Umbilical cord (tissue), 2 donors: ENCODE data around the gene LRRC49. TPM values are rescaled to one million over a fixed set of nuclear protein-coding genes. Genes with fewer than 3 reads are reported as not detected.
"Not testable (repeated sequence)": the region's sequence is repeated elsewhere in the genome, so short reads cannot be mapped to it uniquely, and the experiment has no call there.

ENCODE experiments used
- DNase-seq: peaks from one replicate; pipeline ENCODE4 v3.0.0-alpha.2; 2015; ENCODE audit warnings: low spot score
- total RNA-seq: library from RNA; depleted of rRNA; stranded (reverse); fragments of >200 nt; gene quantifications from one replicate; pipeline ENCODE4 v1.2.3, GENCODE V29; 2014; ENCODE audit warnings: low replicate concordance; ENCODE audit not compliant: insufficient read depth

The LRRC49 gene, protein sequence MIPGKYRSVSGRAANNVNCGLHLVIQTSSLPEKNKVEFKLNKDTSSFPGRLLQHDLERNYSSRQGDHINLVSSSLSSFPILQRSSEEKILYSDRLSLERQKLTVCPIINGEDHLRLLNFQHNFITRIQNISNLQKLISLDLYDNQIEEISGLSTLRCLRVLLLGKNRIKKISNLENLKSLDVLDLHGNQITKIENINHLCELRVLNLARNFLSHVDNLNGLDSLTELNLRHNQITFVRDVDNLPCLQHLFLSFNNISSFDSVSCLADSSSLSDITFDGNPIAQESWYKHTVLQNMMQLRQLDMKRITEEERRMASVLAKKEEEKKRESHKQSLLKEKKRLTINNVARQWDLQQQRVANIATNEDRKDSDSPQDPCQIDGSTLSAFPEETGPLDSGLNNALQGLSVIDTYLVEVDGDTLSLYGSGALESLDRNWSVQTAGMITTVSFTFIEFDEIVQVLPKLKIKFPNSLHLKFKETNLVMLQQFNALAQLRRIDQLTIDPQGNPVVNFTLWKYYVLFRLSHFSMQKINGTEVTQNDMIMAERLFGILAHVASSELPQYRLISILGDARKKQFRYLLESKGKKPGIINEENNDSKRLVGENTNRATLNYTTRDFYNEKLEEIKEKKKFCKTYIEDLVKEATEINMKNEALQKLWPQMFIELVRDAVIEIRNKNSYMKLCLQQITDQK
- total RNA-seq = 28.9 TPM

DNA sequence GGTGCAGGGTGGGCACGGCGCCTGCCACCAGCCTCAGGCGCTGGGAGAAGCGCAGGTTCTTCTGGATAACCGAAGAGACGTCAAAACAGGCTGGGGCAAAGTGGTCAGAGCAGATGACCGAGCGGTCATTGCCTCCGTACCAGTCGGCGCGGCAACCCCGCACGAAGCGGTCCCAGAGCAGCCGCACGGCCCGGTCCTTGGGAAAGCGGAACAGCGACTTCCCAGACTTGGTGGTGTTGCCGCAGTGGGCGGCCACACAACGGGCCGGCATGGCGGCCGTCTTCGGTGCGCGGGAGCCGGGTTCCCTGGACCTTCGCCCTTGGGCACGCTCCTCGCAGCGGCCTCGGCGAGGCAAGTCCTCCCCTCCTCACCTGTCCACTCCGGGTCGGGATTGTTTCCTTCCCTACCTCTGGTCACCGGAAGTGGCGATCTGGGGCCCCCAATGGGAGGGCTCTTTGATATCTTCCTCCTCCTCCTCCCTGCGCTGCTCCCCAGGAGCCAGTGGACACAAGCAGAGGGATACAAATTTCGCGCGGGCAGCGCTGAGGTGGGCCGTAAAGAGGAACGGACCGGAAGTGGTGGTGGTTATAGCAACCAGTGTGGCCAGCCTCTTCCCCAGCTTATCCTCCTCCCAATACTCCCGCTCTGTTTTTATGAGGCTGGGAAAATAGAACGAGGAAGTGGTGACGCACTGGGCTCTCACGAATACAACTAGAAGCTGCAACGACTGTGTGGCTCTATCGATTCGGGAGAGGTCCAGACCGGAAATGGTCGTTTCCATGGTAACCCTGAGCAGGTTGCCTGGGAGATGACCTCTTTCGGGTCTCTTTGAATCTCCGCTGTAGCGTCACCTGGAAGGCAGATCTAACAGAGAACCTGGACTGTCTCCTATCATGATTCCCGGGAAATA, at the start of gene LRRC49, which contains the start of gene THAP10:
Gene LRRC49 (plus strand): TSS at position 825 of the 910 bp plus-strand sequence. CDS start 69 bp downstream, at position 894.
Gene THAP10 (minus strand): TSS at position 432 of the 910 bp plus-strand sequence. CDS start 161 bp downstream, at position 271.
- DNase-seq = peak; percentile 97

DNA sequence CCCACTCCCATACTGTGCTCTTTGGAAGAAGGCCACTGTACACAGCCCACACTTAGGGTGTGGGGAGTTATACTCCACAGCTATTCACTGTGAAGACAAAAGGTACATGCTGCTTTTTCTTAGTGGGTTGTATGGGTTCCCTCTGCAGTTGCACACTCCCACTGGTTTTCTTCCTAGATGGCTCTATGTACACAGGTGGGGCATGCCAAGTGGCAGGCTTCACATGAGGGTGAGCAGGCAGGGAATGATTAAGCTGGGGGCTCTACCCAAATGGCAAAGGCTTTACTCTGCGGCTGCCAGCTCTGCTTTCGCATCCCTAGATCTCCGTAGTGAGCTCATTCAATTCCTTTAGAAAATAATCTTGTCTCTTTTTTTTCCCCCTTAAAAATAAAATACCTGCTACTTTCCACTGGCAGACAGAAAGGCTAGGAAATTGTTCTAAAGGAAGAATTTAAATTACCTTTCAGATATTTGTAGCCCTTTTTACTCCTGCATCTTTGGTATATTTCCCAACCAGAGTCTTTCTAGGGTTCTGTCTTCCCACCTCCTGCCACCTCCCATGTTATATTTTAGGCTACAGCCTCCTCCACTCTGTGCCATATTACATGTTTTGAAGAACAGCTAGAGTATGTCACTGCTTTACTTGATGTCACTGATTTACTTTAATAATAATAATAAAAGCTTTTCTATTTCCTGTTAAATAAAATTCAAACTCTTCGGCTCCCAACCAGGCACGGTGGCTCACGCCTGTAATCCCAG, 46.8 kb upstream of the LRRC49 start:
- DNase-seq = no peak

DNA sequence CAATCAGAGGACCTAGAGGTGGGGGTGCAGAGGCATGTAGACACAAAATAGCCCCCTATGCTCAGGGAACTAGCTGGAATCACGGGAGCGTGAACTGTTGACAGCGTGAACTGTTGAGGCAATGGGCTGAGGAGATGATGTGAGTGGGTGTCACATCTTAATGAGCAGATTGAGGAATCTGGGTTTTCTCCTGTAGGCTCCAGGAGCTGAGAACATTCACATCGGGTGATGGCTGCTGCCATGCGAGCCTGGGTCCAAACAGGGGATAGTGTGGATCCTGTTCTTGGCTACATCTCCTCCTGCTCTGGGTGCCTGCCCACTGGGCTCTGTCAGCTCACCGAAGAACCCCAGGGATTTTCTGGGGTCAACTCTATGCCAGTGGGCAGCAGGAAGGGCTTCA, 40.7 kb upstream of the LRRC49 start:
- DNase-seq = no peak

DNA sequence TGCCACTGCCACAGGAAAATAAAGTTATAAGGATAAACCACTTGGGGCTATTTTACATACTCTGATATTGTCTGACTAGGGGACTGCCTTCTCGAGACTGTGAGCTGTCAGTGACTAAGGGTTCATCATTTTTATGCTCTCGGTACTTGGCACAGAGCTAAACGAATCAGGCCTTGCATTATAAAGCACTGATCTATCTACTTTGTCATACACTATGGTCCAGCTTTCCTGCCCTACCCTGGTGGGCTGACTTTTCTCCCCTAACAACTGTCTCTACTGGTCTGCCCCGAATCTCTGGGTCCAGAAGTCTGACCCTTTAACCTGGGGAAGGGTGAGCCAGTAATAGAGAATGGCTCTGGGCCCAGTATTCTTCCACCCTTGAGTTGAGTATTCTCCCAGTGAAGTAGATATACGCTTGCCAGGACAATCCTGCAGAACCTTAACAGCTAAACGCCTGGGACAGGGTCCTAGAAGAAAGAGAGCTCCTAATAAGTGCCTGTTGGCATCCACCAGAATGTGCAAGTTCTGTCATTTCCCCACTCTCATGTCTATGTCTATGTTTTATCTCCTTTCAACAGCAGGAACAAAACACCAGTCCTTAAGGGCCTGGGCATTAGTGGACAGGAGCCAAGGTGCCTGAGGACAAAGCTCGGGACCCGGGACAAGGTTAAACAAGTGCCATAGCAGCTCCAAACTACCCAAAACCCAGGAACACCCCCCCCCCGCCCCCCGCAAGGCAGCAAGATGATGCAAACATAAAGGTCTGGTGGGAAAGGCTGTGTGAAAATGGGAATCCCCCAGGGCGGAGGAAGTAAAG, 39.9 kb upstream of the LRRC49 start:
- no peak for DNase-seq

DNA sequence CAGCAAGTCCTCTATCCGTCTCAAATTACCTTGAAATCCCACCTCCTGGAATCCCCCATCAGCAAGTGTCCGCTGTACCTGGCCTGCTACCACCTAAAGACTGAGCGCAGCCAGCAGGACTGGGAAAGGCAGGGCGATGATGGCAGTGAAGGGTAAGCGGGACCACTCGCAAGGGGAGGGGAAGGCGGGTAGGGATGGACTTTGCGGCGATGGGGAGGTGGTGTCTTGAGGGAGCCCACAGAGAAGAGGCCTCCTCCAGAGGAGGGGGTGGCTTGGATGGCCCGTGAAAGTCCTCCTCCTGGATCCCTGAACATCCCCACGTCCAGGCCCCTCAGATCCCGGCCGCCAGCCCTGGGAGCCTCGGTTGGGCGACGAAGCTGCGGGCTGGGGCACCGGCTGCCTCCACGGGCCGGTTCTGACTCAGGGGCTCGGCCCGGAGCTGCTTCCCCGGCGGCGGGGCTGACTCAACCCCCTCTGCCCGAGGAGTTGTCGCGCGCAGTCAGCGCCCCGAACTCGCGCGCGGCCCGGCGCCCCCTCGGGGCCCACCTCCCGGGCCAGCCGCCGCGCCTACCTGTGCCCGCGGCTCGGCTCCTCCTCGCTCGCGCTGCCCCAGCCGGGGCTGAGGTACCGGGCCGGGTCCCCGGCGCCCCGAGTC, 39.2 kb upstream of the LRRC49 start:
- DNase-seq = peak; percentile 54

DNA sequence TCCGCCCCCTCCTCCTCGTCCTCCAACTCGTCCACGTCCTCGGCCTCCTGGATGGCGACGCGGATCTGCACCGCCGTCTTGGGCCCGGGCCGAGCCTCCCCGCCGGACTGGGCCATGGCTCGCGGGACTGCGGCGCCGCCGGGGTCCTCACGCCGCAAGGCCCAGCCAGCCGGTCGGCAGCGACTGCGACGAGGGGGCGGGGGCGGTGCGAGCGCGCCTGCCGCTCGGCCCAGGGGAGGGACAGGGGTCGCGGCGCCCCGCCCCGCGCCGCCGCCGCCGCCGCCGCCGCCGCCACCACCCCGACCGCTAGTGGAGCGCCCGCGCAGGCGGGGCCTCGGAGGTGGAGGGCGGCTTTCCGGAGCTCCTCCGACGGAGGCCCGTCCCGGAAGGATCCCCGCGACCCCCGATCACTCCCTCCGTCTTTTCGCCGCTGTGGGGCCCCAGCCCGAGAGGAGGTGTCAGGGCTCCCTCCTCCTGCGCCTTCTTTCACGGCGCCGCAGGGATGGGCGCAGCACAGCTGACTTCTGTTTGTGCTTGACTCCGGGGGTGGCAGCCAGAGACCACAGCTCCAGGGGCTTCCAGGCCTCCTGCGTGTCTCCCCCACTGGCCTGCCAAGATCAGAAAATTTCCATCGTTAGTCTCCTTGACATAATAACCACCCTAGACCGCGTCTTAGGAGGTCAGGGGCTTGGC, 38.5 kb upstream of the LRRC49 start, which contains the start of gene LARP6:
Gene LARP6 (minus strand): TSS at position 185 of the 693 bp plus-strand sequence. CDS start 69 bp downstream, at position 116.
- DNase-seq = peak; percentile 64

DNA sequence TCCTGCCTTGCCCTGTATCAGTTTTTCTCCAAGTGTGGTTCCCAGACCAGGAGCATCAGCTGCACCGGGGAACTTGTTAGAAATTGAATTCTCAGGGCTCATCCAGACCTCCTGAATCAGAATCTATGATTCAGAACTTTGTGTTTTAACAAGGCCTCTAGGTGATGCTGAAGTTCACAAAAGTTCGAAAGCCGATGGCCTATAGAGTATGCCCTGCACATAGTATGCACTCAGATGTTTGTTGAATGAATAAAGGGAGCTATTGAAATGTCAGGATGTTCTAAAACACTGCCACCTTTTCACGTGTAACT, 38.0 kb upstream of the LRRC49 start:
- DNase-seq = peak; percentile 45

DNA sequence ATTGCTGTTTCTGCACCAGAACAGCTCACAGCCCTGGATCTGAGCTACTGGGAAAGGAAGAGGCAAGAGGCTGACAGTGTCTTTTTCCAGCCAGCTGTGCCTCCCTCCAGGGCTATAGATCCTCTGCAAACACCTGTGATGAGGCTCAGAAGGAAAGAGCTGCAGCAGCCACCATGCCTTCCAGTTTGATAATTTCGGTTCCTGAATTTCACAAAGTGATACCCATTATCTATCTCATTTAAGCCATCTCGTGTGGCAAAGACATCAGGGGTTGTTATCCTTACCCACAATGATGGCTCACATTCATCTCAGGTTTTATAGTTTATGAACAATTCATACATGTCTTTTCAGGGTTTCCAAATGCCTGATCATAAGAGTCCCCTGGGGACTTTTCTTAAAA, 36.9 kb upstream of the LRRC49 start:
- no peak for DNase-seq

DNA sequence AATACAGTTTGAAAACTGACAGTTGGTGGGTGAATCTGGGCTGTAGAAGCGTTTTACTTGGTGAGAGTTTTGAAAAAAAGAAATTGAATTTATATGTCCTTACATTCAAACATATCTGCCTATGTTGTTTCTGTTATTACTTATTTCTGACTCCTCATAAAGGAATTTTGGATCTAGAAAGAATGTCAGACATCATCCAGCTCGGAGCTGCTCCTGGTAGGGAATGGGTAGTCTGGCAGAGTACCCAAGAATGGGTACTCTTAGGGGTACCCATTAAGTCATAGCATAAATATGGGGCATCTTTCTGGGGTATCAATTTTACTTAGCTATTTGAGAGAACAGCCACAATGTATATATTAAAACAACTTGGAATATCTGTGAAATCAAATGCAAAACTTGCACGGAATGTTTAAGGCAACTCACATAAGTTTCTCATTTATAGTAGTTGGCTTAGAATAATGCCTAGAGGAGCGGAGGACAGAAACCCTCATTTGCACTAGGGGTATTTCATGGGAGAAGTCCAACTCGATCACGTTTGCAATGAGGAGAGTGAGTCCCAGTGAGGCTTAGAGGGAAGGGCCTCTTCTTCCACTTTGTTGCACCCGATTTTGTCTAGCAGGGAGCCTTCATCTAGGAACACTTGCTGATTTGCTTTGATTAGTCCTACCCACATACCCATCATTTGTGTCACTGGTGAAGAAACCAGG, 36.3 kb upstream of the LRRC49 start:
- peak; percentile 35 for DNase-seq

DNA sequence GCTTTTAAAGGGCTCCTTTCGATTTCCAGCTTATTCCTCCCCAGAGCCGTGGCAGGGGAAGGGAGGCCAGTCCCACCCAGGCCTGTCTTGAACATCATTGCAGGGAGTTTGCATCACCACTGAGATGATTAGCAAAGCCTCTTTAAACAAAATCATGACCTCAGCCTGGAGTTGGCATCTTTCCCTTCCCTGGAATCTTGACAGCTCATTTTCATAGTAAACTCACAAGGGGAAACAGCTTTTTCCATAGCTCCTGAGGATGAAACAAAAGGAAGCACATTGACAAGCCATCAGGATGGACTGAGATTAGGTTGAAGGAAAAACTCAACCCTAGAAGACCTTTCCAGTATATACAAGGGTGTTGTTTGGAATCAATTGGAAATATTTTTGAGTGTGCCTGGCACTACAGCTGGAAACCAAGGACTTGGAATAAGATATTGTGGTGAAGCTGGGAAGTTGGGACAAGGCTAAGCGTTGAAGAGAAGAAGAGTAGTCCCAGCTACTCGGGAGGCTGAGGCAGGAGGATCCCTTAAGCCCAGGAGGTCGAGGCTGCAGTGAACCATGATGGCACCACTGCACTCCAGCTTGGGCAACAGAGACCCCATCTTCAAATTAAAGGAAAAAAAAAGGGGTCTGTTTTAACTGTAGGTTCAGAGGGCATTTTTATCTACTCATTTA, 35.6 kb upstream of the LRRC49 start:
- peak; percentile 93 for DNase-seq

DNA sequence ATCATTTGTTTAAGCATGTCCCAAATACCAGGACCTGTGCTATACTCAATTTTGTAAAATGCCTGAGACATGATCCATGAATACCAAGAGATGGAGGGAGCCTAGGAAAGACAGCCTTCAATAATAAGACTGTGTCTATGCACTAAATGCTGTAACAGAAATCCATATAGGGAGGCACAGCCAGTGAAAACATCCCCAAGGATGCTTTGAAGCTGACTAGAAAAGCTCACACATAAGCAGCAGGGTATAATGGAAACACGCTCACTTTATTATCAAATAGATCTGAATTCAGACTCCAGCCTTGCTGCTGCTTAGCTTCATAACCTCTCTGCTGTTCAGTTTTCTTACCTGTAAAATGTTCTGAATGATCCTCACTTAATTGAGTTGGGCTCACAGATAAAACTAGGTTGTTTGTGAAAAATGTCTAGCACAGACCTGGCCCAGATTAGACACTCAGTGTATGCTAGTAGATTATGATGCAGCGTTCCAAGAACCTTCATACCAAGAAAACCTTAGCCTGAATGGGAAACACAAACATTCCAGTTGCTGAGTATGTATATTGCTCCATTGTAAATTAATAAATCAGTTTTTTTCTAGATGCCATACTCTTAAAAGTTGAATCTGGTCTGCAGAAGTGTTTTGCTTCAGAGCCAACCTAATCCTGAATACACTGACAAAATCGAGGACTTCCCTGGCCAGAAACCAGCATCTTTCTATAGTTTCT, 34.9 kb upstream of the LRRC49 start:
- DNase-seq = peak; percentile 40

DNA sequence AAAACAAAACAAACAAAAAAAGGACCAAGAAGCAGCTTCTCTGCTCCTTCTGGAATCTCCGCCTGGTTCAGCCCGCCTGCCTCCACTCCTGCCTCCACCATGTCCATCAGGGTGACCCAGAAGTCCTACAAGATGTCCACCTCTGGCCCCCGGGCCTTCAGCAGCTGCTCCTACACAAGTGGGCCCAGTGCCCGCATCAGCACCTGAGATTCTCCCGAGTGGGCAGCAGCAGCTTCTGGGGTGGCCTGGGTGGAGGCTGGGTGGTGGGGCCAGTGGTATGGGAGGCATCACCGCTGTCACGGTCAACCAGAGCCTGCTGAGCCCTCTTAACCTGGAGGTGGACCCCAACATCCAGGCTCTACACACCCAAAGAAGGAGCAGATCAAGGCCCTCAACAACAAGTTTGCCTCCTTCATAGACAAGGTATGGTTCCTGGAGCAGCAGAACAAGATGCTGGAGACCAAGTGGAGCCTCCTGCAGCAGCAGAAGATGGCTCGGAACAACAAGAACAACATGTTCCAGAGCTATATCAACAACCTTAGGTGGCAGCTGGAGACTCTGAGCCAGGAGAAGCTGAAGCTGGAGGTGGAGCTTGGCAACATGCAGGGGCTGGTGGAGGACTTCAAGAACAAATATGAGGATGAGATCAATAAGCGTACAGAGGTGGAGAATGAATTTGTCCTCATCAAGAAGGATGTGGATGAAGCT, 33.9 kb upstream of the LRRC49 start:
- not testable (repeated sequence) for DNase-seq

DNA sequence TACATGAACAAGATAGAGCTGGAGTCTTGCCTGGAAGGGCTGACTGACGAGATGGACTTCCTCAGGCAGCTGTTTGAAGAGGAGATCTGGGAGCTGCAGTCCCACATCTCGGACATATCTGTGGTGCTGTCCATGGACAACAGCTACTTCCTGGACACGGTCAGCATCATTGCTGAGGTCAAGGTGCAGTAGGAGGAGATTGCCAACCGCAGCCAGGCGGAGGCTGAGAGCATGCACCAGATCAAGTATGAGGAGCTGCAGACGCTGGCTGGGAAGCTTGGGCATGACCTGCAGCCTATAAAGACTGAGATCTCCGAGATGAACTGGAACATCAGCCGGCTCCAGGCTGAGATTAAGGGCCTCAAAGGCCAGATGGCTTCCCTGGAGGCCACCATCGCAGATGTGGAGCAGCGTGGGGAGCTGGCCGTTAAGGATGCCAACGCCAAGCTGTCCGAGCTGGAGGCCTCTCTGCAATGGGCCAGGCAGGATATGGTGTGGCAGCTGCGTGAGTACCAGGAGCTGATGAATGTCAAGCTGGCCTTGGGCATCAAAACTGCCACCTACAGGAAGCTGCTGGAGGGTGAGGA, 33.2 kb upstream of the LRRC49 start:
- no peak for DNase-seq

DNA sequence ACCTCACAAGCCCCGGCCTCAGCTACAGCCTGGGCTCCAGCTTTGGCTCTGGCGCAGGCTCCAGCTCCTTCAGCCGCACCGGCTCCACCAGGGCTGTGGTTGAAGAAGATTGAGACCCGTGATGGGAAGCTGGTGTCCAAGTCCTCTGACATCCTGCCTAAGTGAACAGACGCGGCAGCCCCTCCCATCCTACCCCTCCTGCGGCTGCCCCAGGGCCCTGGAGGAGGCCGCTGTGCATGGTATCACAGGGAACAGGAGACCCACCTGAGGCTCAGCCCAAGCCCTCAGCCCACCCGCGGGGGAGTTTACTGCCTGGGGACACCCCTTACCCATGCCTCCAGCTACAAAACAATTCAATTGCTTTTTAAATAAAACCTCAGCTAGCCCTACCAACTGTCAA, 32.6 kb upstream of the LRRC49 start:
- no peak for DNase-seq

DNA sequence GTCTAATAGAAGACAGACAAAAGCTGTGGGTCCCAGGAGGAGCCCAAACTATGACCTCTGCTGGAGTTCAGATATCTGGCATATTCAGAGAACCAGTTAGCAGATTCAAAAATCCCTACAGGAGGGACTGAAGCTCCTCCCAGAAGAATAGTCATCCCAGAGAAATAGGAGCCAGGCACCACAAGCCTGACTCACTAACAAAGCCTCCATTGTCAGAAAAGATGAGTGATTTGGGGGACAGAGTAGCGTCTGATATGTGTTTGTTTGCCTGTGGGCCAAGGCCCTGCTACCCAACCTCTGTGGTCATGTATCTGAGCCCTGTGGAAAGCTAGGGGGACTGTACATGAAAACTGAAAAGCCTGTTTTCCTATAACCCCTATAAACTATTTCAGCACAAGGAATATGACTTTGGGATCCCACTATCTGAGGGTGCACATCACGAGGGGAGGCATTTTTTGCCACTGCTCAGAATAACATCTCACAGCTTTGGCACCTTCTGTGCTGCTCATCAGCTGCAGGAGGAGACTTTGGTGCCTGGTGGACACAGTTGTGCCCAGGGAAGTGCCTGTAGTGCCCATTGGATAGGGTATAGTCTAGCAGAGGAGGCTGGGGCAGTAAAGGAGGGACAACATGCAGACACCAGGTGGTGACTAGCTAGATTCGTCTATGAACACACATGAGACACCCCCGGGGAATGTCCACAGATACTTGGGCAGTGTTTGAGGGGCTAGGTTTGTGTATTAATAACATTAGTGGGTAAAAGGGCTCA, 29.0 kb upstream of the LRRC49 start:
- no peak for DNase-seq
